ENCODE measurements around the gene TIGAR. TPM values are rescaled to one million over a fixed set of nuclear protein-coding genes. Genes with fewer than 3 reads are reported as not detected.

TIGAR gene
- polyA plus RNA-seq, 1 donor from 2014 or later = 10.0 TPM

- H4K20me1 ChIP-seq (ENCODE audit: insufficient read depth) = no peaks in the 10 kb centered on the region
- H3K36me3 ChIP-seq (ENCODE audit: insufficient read depth, low read length) = no peaks in the 10 kb centered on the region
- no peaks in the 10 kb centered on the region for H3K9me2 ChIP-seq (ENCODE audit: insufficient read depth, low read length)
- peaks cover 46% of the 10 kb centered on the region for H3K79me2 ChIP-seq (replicated peaks; ENCODE audit: insufficient read depth, low read length)
- TF ChIP-seq, protein P1, sequence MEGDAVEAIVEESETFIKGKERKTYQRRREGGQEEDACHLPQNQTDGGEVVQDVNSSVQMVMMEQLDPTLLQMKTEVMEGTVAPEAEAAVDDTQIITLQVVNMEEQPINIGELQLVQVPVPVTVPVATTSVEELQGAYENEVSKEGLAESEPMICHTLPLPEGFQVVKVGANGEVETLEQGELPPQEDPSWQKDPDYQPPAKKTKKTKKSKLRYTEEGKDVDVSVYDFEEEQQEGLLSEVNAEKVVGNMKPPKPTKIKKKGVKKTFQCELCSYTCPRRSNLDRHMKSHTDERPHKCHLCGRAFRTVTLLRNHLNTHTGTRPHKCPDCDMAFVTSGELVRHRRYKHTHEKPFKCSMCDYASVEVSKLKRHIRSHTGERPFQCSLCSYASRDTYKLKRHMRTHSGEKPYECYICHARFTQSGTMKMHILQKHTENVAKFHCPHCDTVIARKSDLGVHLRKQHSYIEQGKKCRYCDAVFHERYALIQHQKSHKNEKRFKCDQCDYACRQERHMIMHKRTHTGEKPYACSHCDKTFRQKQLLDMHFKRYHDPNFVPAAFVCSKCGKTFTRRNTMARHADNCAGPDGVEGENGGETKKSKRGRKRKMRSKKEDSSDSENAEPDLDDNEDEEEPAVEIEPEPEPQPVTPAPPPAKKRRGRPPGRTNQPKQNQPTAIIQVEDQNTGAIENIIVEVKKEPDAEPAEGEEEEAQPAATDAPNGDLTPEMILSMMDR (IDR thresholded peaks at IDR 0.05; ENCODE audit: poor library complexity, severe bottlenecking) = no peak
- TF ChIP-seq EZH2 (IDR thresholded peaks at IDR 0.05; ENCODE audit: borderline replicate concordance, insufficient read depth, low read length, poor library complexity, severe bottlenecking) = no peak
- no peak for TF ChIP-seq SMC3 (conservative IDR thresholded peaks at IDR 0.05; ENCODE audit: poor library complexity)
- no peak for TF ChIP-seq POLR2AphosphoS5 (IDR thresholded peaks at IDR 0.05)
- TF ChIP-seq MXI1 (conservative IDR thresholded peaks at IDR 0.05; ENCODE audit: poor library complexity, severe bottlenecking) = no peak
- TF ChIP-seq, protein P2, sequence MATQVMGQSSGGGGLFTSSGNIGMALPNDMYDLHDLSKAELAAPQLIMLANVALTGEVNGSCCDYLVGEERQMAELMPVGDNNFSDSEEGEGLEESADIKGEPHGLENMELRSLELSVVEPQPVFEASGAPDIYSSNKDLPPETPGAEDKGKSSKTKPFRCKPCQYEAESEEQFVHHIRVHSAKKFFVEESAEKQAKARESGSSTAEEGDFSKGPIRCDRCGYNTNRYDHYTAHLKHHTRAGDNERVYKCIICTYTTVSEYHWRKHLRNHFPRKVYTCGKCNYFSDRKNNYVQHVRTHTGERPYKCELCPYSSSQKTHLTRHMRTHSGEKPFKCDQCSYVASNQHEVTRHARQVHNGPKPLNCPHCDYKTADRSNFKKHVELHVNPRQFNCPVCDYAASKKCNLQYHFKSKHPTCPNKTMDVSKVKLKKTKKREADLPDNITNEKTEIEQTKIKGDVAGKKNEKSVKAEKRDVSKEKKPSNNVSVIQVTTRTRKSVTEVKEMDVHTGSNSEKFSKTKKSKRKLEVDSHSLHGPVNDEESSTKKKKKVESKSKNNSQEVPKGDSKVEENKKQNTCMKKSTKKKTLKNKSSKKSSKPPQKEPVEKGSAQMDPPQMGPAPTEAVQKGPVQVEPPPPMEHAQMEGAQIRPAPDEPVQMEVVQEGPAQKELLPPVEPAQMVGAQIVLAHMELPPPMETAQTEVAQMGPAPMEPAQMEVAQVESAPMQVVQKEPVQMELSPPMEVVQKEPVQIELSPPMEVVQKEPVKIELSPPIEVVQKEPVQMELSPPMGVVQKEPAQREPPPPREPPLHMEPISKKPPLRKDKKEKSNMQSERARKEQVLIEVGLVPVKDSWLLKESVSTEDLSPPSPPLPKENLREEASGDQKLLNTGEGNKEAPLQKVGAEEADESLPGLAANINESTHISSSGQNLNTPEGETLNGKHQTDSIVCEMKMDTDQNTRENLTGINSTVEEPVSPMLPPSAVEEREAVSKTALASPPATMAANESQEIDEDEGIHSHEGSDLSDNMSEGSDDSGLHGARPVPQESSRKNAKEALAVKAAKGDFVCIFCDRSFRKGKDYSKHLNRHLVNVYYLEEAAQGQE (IDR thresholded peaks at IDR 0.05; ENCODE audit: borderline replicate concordance) = no peak
- no peak for TF ChIP-seq EP300 (conservative IDR thresholded peaks at IDR 0.05; ENCODE audit: poor library complexity, severe bottlenecking)
- TF ChIP-seq RAD21 (conservative IDR thresholded peaks at IDR 0.05) = no peak
- TF ChIP-seq TAF1 (IDR thresholded peaks at IDR 0.05; ENCODE audit: low read depth) = no peak
- no peaks in the 10 kb centered on the region for H3F3A ChIP-seq (ENCODE audit: insufficient read depth, low read length, poor library complexity, severe bottlenecking)
- no peaks in the 10 kb centered on the region for H3K9me3 ChIP-seq (ENCODE audit: low read length)
- H3K9ac ChIP-seq (ENCODE audit: low read length) = no peak overlapping the region
- H2AFZ ChIP-seq (ENCODE audit: low read depth, low read length) = no peak overlapping the region
- no peaks in the 10 kb centered on the region for H3K27me3 ChIP-seq (ENCODE audit: insufficient read depth, low read depth, low read length)
- no peak overlapping the region for H3K4me2 ChIP-seq (ENCODE audit: low read length)
- H3K4me3 ChIP-seq (ENCODE audit: low read length) = no peak overlapping the region
- no peak overlapping the region for H3K27ac ChIP-seq (ENCODE audit: low read length)
These were observed 38.7 kb upstream of the TIGAR start for GRCh38 chr12:4282103-4282891.

- Histone ChIP-seq H3K27me3 (ENCODE audit: insufficient read depth, low read depth, low read length) (no peaks in the 10 kb centered on the region), H3K9me3 (ENCODE audit: low read length) (no peaks in the 10 kb centered on the region), H3K36me3 (ENCODE audit: insufficient read depth, low read length) (no peaks in the 10 kb centered on the region), H2AFZ (ENCODE audit: low read depth, low read length) (no peak overlapping the region), H3K4me2 (ENCODE audit: low read length) (no peak overlapping the region), H3K27ac (ENCODE audit: low read length) (no peak overlapping the region), H4K20me1 (ENCODE audit: insufficient read depth) (no peaks in the 10 kb centered on the region), H3K4me3 (ENCODE audit: low read length) (no peak overlapping the region), H3K9me2 (ENCODE audit: insufficient read depth, low read length) (no peaks in the 10 kb centered on the region), H3K79me2 (replicated peaks; ENCODE audit: insufficient read depth, low read length) (peaks cover 38% of the 10 kb centered on the region), H3F3A (ENCODE audit: insufficient read depth, low read length, poor library complexity, severe bottlenecking) (no peaks in the 10 kb centered on the region), H3K9ac (ENCODE audit: low read length) (no peak overlapping the region)
- TF ChIP-seq SMC3 (conservative IDR thresholded peaks at IDR 0.05; ENCODE audit: poor library complexity) = no peak
These were observed 38.0 kb upstream of the TIGAR start for GRCh38 chr12:4282892-4283511.
